Umbilical cord (tissue), 2 donors: Measurements from ENCODE around the gene ITK. TPM values are rescaled to one million over a fixed set of nuclear protein-coding genes. Genes with fewer than 3 reads are reported as not detected.
A peak's percentile ranks its signal among the peaks of the same experiment; 100 is the strongest.
"Not testable (repeated sequence)": the region's sequence is repeated elsewhere in the genome, so short reads cannot be mapped to it uniquely, and the experiment has no call there.

Experiments used
- DNase-seq: peaks from one replicate; pipeline ENCODE4 v3.0.0-alpha.2; 2015; ENCODE audit warnings: low spot score
- total RNA-seq: library from RNA; depleted of rRNA; stranded (reverse); fragments of >200 nt; gene quantifications from one replicate; pipeline ENCODE4 v1.2.3, GENCODE V29; 2014; ENCODE audit warnings: low replicate concordance; ENCODE audit not compliant: insufficient read depth

ITK gene
- total RNA-seq, 1 donor from 2014 or later = 14.7 TPM

- DNase-seq = peak; percentile 72
Measured at GRCh38 chr5:157167214-157167621, 13.4 kb upstream of the ITK start.

GRCh38 chr5:157168286-157168685 is 12.4 kb upstream of the ITK start:
- no peak for DNase-seq

GRCh38 chr5:157172403-157172802 is 8.2 kb upstream of the ITK start:
- peak; percentile 47 for DNase-seq

GRCh38 chr5:157175071-157175612 is 5.5 kb upstream of the ITK start:
- DNase-seq = no peak

- no peak for DNase-seq
Measured at GRCh38 chr5:157177953-157178352, 2.7 kb upstream of the ITK start.

GRCh38 chr5:157178966-157179365 is 1.7 kb upstream of the ITK start:
- no peak for DNase-seq

GRCh38 chr5:157182143-157182757 is 1.6 kb downstream of the ITK start:
- DNase-seq = no peak

GRCh38 chr5:157184117-157184670 is 3.6 kb downstream of the ITK start:
- DNase-seq = no peak

GRCh38 chr5:157185122-157185521 is 4.5 kb downstream of the ITK start:
- not testable (repeated sequence) for DNase-seq

GRCh38 chr5:157186309-157187045 is 5.8 kb downstream of the ITK start:
- DNase-seq = no peak

- DNase-seq = no peak
Measured at GRCh38 chr5:157187046-157187754, 6.6 kb downstream of the ITK start.

- no peak for DNase-seq
Measured at GRCh38 chr5:157188270-157188669, 7.6 kb downstream of the ITK start.

GRCh38 chr5:157189223-157189622 is 8.6 kb downstream of the ITK start:
- no peak for DNase-seq

GRCh38 chr5:157193699-157194424 is 13.2 kb downstream of the ITK start:
- no peak for DNase-seq

GRCh38 chr5:157196045-157196444 is 15.4 kb downstream of the ITK start:
- DNase-seq = no peak

GRCh38 chr5:157197086-157197485 is 16.4 kb downstream of the ITK start:
- DNase-seq = no peak

- DNase-seq = no peak
Measured at GRCh38 chr5:157198277-157198986, 17.8 kb downstream of the ITK start.

GRCh38 chr5:157201857-157202256 is 21.2 kb downstream of the ITK start:
- DNase-seq = no peak

GRCh38 chr5:157203417-157203816 is 22.8 kb downstream of the ITK start:
- DNase-seq = no peak

- no peak for DNase-seq
Measured at GRCh38 chr5:157204765-157205164, 24.1 kb downstream of the ITK start.

- no peak for DNase-seq
Measured at GRCh38 chr5:157205708-157206107, 25.1 kb downstream of the ITK start.
